ENCODE results near the gene TGM5. TPM values are rescaled to one million over a fixed set of nuclear protein-coding genes. Genes with fewer than 3 reads are reported as not detected.

Gene TGM5
- total and polyA plus RNA-seq, 8 donors = not detected

GRCh38 chr15:43266386-43266785 lies 342 bp downstream of the TGM5 start:
- Histone ChIP-seq H3K9me3 (no peaks in the 10 kb centered on the region), H3K27me3 (peaks cover 0 to 17% of the 10 kb centered on the region in 2 donors), H3K27ac (no peak overlapping the region), H3K4me3 (no peak overlapping the region), H3K4me1 (peaks cover 0 to 6% of the 10 kb centered on the region in 2 donors), H3K36me3 (no peaks in the 10 kb centered on the region)
- DNase-seq = no peak
- TF ChIP-seq CTCF (IDR thresholded peaks at IDR 0.05) = no peak
- intact Hi-C loops (cut with DNase I) = no loop called here
- ATAC-seq = no peak

DNA sequence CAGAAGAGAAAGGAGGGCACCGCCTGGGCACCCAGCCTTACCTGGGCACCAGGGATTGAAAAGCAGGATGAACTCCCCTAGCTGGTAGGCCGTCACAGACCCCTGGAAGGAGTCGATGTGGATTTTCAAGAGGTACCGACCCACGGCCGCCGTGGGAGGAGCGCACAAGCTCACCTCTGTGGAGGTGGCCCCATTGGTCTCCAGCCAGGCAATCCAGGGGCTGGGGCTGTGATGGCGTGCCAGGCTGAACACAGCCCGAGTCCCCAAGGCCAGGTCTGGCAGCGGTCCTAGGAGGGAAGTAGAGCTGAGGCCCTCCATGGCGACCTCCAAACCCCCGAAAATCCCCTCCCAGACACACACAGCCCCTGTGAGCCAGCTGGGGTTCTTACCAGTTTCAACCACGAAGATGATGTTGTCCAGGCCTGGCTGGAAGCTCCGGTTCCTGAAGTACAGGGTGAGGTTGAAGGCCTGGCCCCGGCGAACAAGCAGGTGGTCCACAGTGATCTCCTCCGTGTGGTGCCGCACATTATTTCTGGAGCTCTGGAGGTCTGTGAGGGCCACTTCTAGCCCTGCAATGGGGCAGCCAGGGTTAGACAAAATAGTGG lies 6.6 kb downstream of the TGM5 start:
- no peak overlapping the region for H3K4me3 ChIP-seq
- H3K4me1 ChIP-seq = no peaks in the 10 kb centered on the region
- DNase-seq (no peak), ATAC-seq (no peak)
- H3K36me3 ChIP-seq = no peaks in the 10 kb centered on the region
- H3K9me3 ChIP-seq = no peaks in the 10 kb centered on the region
- H3K27ac ChIP-seq = no peak overlapping the region
- H3K27me3 ChIP-seq = no peaks in the 10 kb centered on the region
- no peak for TF ChIP-seq CTCF (IDR thresholded peaks at IDR 0.05)
- intact Hi-C loops (cut with DNase I) = no loop called here

- no peak for TF ChIP-seq CTCF (IDR thresholded peaks at IDR 0.05)
- Histone ChIP-seq H3K27me3 (no peaks in the 10 kb centered on the region), H3K4me1 (no peaks in the 10 kb centered on the region), H3K27ac (no peak overlapping the region), H3K4me3 (no peak overlapping the region), H3K9me3 (no peaks in the 10 kb centered on the region), H3K36me3 (no peaks in the 10 kb centered on the region)
- no peak for ATAC-seq
- no peak for DNase-seq
- intact Hi-C loops (cut with DNase I) = no loop called here
Observed at GRCh38 chr15:43258781-43259180, 7.9 kb downstream of the TGM5 start.

- H3K4me1 ChIP-seq = no peaks in the 10 kb centered on the region
- intact Hi-C loops (cut with DNase I) = no loop called here
- no peak for ATAC-seq
Observed at GRCh38 chr15:43256341-43256740, 10.4 kb downstream of the TGM5 start.

GRCh38 chr15:43255376-43255775 lies 11.4 kb downstream of the TGM5 start:
- Histone ChIP-seq H3K9me3 (no peaks in the 10 kb centered on the region), H3K4me1 (no peaks in the 10 kb centered on the region), H3K4me3 (no peak overlapping the region), H3K27ac (no peak overlapping the region), H3K27me3 (no peaks in the 10 kb centered on the region), H3K36me3 (no peaks in the 10 kb centered on the region)
- TF ChIP-seq CTCF (IDR thresholded peaks at IDR 0.05) = no peak
- intact Hi-C loops (cut with DNase I) = no loop called here
- no peak for ATAC-seq
- DNase-seq = no peak

More at GRCh38 chr15:43256341-43256740, 10.4 kb downstream of the TGM5 start:
- Histone ChIP-seq H3K27ac (no peak overlapping the region), H3K9me3 (no peaks in the 10 kb centered on the region), H3K36me3 (no peaks in the 10 kb centered on the region), H3K4me3 (no peak overlapping the region), H3K27me3 (no peaks in the 10 kb centered on the region)
- TF ChIP-seq CTCF (IDR thresholded peaks at IDR 0.05) = no peak
- DNase-seq = no peak
